HG03442 (cell line): ENCODE results near the gene SH3BGR.
"Not testable (repeated sequence)": the region's sequence is repeated elsewhere in the genome, so short reads cannot be mapped to it uniquely, and the experiment has no call there.

ENCODE experiments used
- ATAC-seq: cut with Tn5 transposase; IDR thresholded peaks from one replicate; pipeline ENCODE4 v1.9.1; 2021; ENCODE audit warnings: mild to moderate bottlenecking, moderate library complexity; ENCODE audit not compliant: unreplicated experiment

SH3BGR gene

DNA sequence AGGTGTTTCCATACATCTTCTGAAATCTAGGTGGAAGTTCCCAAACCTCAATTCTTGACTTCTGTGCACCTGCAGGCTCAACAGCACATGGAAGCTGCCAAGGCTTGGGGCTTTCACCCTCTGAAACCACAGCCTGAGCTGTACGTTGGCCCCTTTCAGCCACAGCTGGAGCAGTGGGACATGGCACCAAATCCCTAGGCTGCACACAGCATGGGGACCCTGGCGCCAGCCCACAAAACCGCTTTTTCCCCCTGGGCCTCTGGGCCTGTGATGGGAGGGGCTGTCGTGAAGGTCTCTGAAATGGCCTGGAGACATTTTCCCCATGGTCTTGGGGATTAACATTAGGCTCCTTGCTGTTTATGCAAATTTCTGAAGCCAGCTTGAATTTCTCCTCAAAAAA, 88.6 kb downstream of the SH3BGR start:
- not testable (repeated sequence) for ATAC-seq

DNA sequence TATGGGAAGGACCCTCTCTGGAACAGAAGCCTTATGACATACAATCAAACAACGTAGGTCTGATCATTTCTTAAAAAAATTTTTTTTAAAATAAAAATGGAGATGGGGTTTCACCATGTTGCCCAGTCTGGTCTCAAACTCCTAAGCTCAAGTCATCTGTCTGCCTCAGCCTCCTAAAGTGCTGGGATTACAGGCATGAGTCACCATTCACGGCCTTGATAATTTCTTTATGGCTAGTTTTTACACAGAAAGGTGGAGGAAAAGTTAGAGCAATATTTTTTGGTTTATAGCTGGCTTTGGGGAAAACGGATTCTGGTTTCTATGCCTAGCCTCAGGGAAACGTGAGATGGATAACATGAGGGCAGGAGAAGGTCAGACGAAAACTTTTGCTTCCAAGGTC, 91.0 kb downstream of the SH3BGR start:
- ATAC-seq = no peak

DNA sequence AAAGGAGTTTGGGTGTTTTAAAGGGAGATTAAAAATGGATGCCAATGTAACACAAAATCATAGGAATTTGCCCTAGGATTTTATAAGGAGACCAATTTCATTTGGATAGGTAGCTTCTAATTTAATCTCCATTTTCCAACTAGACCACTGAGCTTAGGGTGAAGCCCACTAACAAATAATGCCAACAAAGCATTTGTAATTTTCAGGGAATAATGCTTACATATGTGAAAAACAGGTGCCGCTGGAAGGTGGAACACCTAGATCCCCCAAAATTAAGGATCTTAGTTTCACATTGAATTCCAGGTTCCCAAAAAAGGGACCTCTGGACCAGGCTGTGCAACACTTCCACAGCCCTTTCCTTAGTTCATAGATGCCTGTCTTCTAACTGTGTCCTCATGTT, 94.8 kb downstream of the SH3BGR start:
- no peak for ATAC-seq

DNA sequence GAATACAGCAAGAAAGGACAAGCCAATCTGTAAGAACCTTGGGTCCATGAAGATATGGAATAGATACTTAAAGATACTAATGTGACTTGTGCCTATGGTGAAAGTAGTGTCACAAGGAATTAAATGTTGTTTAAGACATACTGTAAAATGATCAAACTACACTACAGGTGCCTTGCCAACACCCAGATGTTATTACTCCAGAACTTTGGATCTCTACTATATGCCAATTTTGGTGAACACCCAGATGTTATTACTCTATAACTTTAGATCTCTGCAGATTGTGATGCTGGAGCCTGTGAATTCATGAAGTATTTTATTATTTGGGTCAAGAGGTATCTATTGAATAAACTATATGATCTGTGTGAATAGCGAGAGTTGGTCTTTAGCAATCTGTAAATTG, 101.1 kb downstream of the SH3BGR start:
- no peak for ATAC-seq

DNA sequence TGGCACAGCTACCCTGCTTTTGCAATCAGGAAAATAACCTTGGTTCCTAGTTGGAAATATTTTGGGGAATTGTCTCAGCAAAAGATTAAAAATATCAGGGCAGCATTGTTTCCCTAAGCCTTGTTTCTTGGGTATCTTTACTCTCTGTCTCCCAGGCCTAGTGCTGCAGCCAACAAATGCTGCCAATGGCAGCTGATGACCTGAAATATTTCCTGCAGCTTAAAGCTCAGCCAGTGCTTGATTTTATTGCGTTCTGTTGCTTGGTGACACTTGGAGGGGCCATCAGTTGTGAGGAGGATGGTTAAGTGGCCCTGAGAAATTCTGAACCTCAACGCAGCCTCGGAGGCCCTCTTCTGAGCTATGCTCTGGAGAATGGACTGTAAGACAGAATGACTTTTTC, 101.6 kb downstream of the SH3BGR start:
- ATAC-seq = no peak

DNA sequence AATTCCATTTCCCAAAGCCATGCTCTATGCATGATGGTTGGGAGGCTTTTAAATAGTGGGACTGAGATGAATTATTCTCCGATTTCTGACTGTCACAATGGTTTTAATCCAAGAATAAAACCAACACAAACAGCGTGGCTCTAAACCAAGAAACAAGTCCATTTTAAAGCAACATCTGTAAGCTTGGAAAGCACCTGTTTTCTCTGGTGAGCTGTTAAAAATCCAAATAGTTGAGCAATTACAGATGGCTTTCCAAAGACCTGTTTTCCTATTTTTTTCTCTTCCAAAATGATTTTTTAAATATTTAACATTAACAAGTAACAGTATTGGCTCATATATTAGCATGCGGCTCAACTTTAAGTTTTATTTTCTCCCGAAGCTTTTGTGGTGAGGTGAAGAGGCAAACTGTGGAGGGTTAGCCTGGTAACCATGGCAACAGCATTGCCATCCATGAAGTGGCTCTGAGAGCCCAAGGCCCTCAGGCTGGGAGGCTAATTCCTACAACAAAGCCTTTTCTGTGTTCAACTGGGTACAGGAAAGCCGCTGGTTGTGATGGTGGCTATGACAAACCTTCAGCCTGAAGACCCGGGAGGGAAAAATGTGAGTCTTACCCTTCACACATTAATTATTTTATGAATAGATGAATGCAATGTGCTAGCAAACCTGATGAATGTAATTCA, 104.3 kb downstream of the SH3BGR start:
- no peak for ATAC-seq

DNA sequence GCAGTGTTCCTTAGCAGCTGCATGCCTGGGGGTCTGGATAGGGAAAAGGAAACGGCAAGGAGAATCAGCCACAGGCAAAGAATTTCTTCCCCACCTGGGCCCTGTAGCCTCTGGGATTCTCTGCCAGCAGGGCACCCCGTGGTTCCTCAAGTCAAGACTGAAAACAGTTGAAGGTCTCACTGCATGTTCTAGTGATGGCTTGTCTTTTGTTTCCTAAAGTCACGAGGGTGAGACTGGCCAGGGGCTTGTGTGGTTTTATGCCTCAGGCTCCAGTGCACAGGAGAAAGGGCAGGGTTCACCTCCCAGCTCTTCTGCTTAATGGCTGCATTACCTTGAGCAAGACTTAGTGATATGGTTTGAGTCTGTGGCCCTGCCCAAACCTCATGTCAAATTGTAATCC, 107.7 kb downstream of the SH3BGR start:
- no peak for ATAC-seq

DNA sequence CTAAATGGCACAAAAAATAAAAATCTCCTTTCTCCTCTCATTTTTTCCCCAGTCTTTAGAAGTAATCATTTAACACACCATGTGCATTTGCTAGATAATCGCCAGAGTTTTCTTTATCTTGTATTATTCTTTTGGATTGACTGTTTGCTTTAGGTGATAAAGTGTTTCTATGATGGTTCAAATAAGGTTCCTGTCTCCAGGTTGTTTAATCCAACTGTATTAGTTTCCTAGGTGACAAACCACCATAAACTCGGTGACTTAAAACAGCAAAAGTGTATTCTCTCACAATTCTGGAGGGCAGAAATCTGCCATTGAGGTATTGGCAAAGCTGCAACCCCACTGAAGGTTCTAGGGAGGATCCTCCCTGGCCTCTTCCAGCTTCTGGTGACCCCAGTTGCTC, 109.4 kb downstream of the SH3BGR start:
- ATAC-seq = no peak

DNA sequence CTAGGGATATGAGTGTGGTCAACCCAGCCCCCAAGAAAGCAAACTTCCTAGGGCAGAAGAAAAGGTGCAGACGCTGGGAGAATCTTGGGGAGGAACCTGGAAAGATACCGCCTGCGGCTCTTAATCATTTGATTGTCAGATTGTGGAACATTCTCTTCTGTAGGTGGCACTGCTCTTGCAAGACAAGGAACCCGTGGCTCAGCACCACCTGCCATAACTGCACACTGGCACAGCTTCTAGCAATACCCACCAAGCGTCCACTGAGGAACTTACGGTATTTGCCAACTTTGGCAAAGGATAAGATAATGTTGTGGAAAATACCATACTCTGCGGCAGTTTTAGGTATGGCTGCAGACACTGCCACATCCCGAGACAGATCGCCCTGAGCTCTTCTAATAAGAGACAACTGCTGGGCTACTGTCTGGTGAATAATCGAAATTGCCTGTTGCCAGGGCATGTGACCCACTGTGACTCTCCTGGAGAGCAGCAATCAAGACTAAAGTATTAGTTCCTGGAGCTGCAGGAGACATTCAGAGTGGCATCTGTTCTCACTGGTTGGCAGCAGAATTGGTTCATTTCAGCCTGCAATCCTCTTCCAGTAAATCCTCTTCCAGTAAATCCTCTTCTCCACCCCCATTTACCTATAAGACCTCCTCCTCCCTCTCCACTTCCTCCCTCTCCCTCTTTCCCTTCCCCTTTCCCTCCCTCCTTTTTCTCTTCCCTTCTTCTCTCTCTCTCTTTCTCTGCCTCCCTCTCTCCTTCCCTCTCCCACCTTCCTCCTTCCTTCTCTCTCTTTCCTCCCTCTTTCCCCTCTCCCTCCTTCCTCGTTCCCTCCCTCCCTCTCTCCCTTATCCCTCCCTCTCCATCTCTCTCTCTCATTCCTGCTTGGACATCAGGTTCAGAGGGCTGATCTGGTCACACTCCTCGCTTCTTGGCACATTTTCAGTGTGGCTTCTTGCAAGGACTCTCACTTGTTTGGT, 111.3 kb downstream of the SH3BGR start:
- ATAC-seq = no peak

DNA sequence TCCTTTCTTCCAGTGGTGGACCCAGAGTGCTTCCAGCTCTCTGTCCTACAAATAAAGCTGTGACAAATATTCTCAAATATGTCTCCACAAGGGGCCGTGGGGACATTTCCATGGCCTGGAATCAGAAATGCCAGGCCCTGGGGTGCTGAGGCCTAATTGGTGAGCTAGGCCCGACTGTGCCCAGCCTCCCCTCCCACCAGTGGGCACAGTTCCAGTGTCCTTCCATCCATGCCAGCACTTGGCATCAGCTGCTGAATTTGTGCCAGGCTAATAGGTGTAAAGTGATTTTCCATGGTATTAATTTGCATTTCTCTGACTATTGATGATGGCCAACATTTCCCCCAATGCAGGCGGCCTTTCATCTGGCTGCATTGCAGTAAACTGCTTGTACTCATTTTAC, 112.4 kb downstream of the SH3BGR start:
- ATAC-seq = no peak
